ENCODE data around the gene C8B.

DNA sequence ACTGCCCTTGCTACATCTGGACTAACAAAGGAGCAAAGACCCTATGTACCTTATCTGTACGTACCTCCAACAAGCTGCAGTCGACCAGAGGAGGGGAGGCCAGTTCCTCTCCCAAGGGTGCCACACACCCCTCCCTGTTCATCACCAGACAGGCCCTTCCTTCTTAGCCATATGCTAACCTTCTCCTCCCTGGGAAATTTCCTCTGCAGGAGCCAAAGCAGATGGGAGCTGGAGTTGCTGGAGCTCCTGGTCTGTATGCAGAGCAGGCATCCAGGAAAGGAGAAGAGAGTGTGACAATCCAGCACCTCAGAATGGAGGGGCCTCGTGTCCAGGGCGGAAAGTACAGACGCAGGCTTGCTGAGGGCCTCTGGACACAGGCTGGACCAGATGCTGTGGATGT is 48.5 kb downstream of the C8B start:
- TF ChIP-seq GABPA (IDR thresholded peaks at IDR 0.05; ENCODE audit: low read depth): no peak
- TF ChIP-seq, protein P1, sequence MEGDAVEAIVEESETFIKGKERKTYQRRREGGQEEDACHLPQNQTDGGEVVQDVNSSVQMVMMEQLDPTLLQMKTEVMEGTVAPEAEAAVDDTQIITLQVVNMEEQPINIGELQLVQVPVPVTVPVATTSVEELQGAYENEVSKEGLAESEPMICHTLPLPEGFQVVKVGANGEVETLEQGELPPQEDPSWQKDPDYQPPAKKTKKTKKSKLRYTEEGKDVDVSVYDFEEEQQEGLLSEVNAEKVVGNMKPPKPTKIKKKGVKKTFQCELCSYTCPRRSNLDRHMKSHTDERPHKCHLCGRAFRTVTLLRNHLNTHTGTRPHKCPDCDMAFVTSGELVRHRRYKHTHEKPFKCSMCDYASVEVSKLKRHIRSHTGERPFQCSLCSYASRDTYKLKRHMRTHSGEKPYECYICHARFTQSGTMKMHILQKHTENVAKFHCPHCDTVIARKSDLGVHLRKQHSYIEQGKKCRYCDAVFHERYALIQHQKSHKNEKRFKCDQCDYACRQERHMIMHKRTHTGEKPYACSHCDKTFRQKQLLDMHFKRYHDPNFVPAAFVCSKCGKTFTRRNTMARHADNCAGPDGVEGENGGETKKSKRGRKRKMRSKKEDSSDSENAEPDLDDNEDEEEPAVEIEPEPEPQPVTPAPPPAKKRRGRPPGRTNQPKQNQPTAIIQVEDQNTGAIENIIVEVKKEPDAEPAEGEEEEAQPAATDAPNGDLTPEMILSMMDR (IDR thresholded peaks at IDR 0.05; ENCODE audit: insufficient read depth, low read length): no peak
- no peak for TF ChIP-seq POLR2AphosphoS5 (IDR thresholded peaks at IDR 0.05; ENCODE audit: low read depth)
